ENCODE results near the gene SRD5A3. TPM values are rescaled to one million over a fixed set of nuclear protein-coding genes. Genes with fewer than 3 reads are reported as not detected.

Gene SRD5A3
- total and polyA plus RNA-seq, 9 of the 15 experiments (the other 6 are each of a cell fraction or from before 2014, with no cell fraction given): 2.5 to 37.0 (median 13.3) TPM

DNA sequence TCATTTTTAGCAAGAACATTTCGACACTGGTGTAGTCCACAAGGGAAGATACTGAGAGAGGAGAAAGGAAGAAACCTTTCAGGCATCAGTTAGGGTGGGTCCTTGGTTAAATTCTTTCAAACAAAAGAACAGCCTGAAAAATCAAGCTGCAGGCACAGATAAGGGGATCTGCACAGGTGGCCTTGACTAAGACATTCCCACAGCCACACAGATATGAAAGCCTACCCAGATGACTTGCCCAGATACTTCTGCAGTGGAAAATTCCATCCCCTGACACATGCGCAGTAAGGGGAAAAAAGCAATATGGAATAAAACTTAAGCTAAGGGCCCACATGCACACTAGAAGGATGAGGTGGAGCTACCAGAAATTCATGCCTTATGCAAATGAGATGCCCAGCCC is 40.8 kb downstream of the SRD5A3 start (continued):
- TF ChIP-seq GTF2F1 (IDR thresholded peaks at IDR 0.05; ENCODE audit: low read depth, low read length) (no peak), ZNF764 (CRISPR knock-in tag; IDR thresholded peaks at IDR 0.05; ENCODE audit: low read depth) (no peak), LEF1 (IDR thresholded peaks at IDR 0.05) (peak; percentile 88), KAT2B (IDR thresholded peaks at IDR 0.05; ENCODE audit: low read depth, low read length) (no peak), HDGF (IDR thresholded peaks at IDR 0.05) (no peak), GABPB1 (CRISPR knock-in tag; IDR thresholded peaks at IDR 0.05) (no peak), SRSF9 (IDR thresholded peaks at IDR 0.05; ENCODE audit: borderline replicate concordance, low read depth, low read length) (no peak), HDAC1 (IDR thresholded peaks at IDR 0.05) (peak in 1 of 2 experiments; percentile 72; a peak in 3 of 4 replicates), ZNF324 (CRISPR knock-in tag; IDR thresholded peaks at IDR 0.05) (no peak), JUN (IDR thresholded peaks at IDR 0.05; ENCODE audit: borderline replicate concordance, low read depth, low read length) (no peak), JUN (CRISPR knock-in tag; IDR thresholded peaks at IDR 0.05; ENCODE audit: borderline replicate concordance) (no peak), MYNN (IDR thresholded peaks at IDR 0.05) (peak; percentile 78; the same call in 1 of the 2 replicates), MYNN (CRISPR knock-in tag; IDR thresholded peaks at IDR 0.05) (no peak), SMAD3 (CRISPR knock-in tag; conservative IDR thresholded peaks at IDR 0.05) (peak; percentile 80), SMC3 (conservative IDR thresholded peaks at IDR 0.05; ENCODE audit: insufficient read depth, low read depth, low read length) (no peak), GATA2 (CRISPR knock-in tag; IDR thresholded peaks at IDR 0.05) (peak; percentile 96), ERF (CRISPR knock-in tag; IDR thresholded peaks at IDR 0.05) (no peak), C11orf30 (IDR thresholded peaks at IDR 0.05; ENCODE audit: low read depth) (peak; percentile 11), ZNF311 (CRISPR knock-in tag; IDR thresholded peaks at IDR 0.05) (peak; percentile 72; the same call in 1 of the 2 replicates), HEY1 (CRISPR knock-in tag; IDR thresholded peaks at IDR 0.05; ENCODE audit: borderline replicate concordance) (no peak; the same call in 1 of the 2 replicates), CCAR2 (IDR thresholded peaks at IDR 0.05; ENCODE audit: low read depth, low read length) (no peak), ETV5 (CRISPR knock-in tag; IDR thresholded peaks at IDR 0.05; ENCODE audit: low read depth) (no peak), CSDE1 (IDR thresholded peaks at IDR 0.05) (no peak), ZNF253 (CRISPR knock-in tag; conservative IDR thresholded peaks at IDR 0.05) (no peak), SMAD2 (IDR thresholded peaks at IDR 0.05; ENCODE audit: low read depth, low read length) (no peak), ZNF316 (IDR thresholded peaks at IDR 0.05) (no peak), MTA3 (IDR thresholded peaks at IDR 0.05; ENCODE audit: borderline replicate concordance) (peak; percentile 86)
- TF ChIP-seq, protein P1, sequence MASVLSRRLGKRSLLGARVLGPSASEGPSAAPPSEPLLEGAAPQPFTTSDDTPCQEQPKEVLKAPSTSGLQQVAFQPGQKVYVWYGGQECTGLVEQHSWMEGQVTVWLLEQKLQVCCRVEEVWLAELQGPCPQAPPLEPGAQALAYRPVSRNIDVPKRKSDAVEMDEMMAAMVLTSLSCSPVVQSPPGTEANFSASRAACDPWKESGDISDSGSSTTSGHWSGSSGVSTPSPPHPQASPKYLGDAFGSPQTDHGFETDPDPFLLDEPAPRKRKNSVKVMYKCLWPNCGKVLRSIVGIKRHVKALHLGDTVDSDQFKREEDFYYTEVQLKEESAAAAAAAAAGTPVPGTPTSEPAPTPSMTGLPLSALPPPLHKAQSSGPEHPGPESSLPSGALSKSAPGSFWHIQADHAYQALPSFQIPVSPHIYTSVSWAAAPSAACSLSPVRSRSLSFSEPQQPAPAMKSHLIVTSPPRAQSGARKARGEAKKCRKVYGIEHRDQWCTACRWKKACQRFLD (CRISPR knock-in tag; IDR thresholded peaks at IDR 0.05): peak; percentile 85; the same call in 1 of the 2 replicates
- TF ChIP-seq, protein P2, sequence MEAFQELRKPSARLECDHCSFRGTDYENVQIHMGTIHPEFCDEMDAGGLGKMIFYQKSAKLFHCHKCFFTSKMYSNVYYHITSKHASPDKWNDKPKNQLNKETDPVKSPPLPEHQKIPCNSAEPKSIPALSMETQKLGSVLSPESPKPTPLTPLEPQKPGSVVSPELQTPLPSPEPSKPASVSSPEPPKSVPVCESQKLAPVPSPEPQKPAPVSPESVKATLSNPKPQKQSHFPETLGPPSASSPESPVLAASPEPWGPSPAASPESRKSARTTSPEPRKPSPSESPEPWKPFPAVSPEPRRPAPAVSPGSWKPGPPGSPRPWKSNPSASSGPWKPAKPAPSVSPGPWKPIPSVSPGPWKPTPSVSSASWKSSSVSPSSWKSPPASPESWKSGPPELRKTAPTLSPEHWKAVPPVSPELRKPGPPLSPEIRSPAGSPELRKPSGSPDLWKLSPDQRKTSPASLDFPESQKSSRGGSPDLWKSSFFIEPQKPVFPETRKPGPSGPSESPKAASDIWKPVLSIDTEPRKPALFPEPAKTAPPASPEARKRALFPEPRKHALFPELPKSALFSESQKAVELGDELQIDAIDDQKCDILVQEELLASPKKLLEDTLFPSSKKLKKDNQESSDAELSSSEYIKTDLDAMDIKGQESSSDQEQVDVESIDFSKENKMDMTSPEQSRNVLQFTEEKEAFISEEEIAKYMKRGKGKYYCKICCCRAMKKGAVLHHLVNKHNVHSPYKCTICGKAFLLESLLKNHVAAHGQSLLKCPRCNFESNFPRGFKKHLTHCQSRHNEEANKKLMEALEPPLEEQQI (IDR thresholded peaks at IDR 0.05): peak; percentile 98
